Activated CD4-positive, alpha-beta T cell treated with anti-CD3 and anti-CD28 coated beads, Interleukin-2, amount 50 U/mL, for 16 hours (primary cell): ENCODE measurements around the gene MIS18A.
"Not testable (repeated sequence)": the region's sequence is repeated elsewhere in the genome, so short reads cannot be mapped to it uniquely, and the experiment has no call there.

ENCODE experiments used
- DNase-seq: peaks from one replicate; pipeline ENCODE4 v3.0.0-alpha.2; 2020

MIS18A gene

GRCh38 chr21:32278518-32279376 lies at the start of gene MIS18A:
Gene MIS18A (minus strand): TSS chr21:32279049. CDS start chr21:32279014, 35 bp downstream.
- peak; percentile 96 for DNase-seq

GRCh38 chr21:32328595-32328994 lies 49.7 kb upstream of the MIS18A start:
- no peak for DNase-seq

GRCh38 chr21:32325706-32326105 lies 46.9 kb upstream of the MIS18A start:
- DNase-seq: no peak

GRCh38 chr21:32322676-32323075 lies 43.8 kb upstream of the MIS18A start:
- no peak for DNase-seq

- no peak for DNase-seq
Observed at GRCh38 chr21:32322103-32322502, 43.3 kb upstream of the MIS18A start.

- DNase-seq: no peak
Observed at GRCh38 chr21:32321480-32321879, 42.6 kb upstream of the MIS18A start.

- no peak for DNase-seq
Observed at GRCh38 chr21:32320726-32321125, 41.9 kb upstream of the MIS18A start.

- no peak for DNase-seq
Observed at GRCh38 chr21:32320059-32320458, 41.2 kb upstream of the MIS18A start.

- DNase-seq: no peak
Observed at GRCh38 chr21:32319012-32319411, 40.2 kb upstream of the MIS18A start.

GRCh38 chr21:32317726-32318125 lies 38.9 kb upstream of the MIS18A start:
- DNase-seq: no peak

GRCh38 chr21:32316361-32317215 lies 37.7 kb upstream of the MIS18A start:
- DNase-seq: no peak

GRCh38 chr21:32315511-32316281 lies 36.8 kb upstream of the MIS18A start:
- no peak for DNase-seq

- DNase-seq: no peak
Observed at GRCh38 chr21:32314806-32315205, 36.0 kb upstream of the MIS18A start.

- DNase-seq: no peak
Observed at GRCh38 chr21:32312976-32313375, 34.1 kb upstream of the MIS18A start.

GRCh38 chr21:32312326-32312725 lies 33.5 kb upstream of the MIS18A start:
- no peak for DNase-seq

- DNase-seq: no peak
Observed at GRCh38 chr21:32311621-32312020, 32.8 kb upstream of the MIS18A start.

GRCh38 chr21:32310976-32311375 lies 32.1 kb upstream of the MIS18A start:
- not testable (repeated sequence) for DNase-seq

GRCh38 chr21:32309906-32310460 lies 31.1 kb upstream of the MIS18A start:
- DNase-seq: no peak

GRCh38 chr21:32308696-32309095 lies 29.8 kb upstream of the MIS18A start:
- no peak for DNase-seq

GRCh38 chr21:32307706-32308105 lies 28.9 kb upstream of the MIS18A start:
- DNase-seq: no peak

- no peak for DNase-seq
Observed at GRCh38 chr21:32306021-32306780, 27.4 kb upstream of the MIS18A start.

- DNase-seq: no peak
Observed at GRCh38 chr21:32304998-32305397, 26.1 kb upstream of the MIS18A start.
